ENCODE data around the gene ADRA2A.

ADRA2A gene

DNA sequence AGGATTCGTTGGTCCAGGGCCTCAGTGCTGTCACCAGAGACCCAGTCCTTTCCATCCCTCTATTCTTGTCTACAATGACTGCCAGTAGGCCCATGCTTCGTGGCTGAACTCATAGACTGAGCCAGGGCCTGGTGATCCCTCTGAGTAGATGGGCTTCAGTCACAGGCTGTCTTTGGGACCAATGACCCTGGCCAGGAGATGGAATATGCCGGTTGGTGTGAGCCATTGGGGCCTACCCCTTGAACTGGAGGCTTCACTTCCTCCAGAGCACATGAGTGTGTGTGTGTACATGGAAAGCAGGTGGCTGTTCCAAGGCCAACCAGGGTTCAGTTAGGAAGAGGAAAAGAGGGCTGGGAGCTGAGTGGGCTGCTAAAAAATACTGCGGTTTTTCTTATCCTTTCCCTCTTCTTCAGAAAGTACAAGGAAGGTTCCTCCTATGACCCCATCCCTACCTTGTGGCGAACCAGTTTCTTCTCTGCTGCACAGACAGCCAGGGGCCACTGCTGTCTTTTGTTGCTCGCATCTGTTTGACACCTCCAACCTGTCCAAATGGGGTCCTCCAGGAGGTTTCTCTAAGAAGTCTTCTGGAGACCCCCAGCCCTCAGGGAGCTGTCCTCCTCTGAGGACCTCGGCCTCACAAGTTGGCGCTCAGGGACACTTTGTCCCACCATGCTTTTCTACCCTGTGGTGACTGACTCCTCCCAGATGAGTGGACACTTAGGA is 36.6 kb downstream of the ADRA2A start:
- no peaks in the 10 kb centered on the region for H3K27me3 ChIP-seq (ENCODE audit: insufficient read depth, low read length)
- H3K4me1 ChIP-seq (ENCODE audit: insufficient read depth, low read length): no peaks in the 10 kb centered on the region
- H3K9me3 ChIP-seq (ENCODE audit: insufficient read depth, low read depth, low read length): no peaks in the 10 kb centered on the region
- no peak overlapping the region for H3K9ac ChIP-seq (ENCODE audit: low read depth, low read length)
- H3K27ac ChIP-seq (ENCODE audit: low read depth, low read length): no peak overlapping the region
- WGBS: 94% methylated on average over 8 of the region's 8 CpGs
- H3K36me3 ChIP-seq (ENCODE audit: insufficient read depth, low read length): no peaks in the 10 kb centered on the region
- no peak overlapping the region for H3K4me3 ChIP-seq (ENCODE audit: low read length)

DNA sequence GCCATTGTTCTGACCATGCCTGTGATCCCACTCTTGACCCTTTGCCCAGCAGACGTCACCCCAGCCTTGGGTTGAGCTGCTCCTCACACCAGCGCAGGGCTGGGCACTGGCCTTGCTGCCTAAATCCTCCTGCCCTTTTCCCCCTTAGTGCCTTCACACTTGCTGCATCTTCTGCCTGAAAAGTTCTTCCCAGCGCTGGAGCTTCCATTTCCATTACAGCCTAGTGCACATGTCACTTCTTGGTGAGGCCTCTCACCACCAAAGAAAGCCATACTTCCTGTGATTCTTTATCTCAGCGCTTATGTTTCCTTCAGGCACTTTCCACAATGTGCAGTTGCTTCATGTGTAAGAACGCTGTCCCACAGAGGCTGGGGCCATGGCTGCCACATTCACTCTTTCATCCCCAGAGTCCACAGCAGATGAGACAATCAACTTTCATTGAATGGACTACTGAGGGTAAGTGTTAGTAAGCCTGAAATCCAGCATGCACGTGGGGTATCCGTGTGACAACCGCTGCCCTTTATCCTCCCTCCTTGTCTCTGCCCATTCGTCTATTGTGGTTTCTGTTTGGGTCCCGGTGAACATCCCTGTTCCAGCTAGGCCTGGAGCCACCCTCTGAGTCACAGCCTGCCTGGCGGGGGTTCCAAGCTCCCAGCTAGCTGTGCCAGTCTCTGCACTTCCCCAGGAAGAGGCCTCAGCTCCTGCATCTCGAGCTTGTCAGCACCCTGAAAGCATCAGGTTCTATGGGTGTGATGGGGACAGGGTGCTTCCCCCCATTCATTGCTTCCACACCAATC is 37.3 kb downstream of the ADRA2A start:
- no peak overlapping the region for H3K27ac ChIP-seq (ENCODE audit: low read depth, low read length)
- H3K4me3 ChIP-seq (ENCODE audit: low read length): no peak overlapping the region
- no peaks in the 10 kb centered on the region for H3K36me3 ChIP-seq (ENCODE audit: insufficient read depth, low read length)
- H3K9ac ChIP-seq (ENCODE audit: low read depth, low read length): no peak overlapping the region
- no peaks in the 10 kb centered on the region for H3K4me1 ChIP-seq (ENCODE audit: insufficient read depth, low read length)
- no peaks in the 10 kb centered on the region for H3K27me3 ChIP-seq (ENCODE audit: insufficient read depth, low read length)
- no peaks in the 10 kb centered on the region for H3K9me3 ChIP-seq (ENCODE audit: insufficient read depth, low read depth, low read length)
- 96% methylated on average over 12 of the region's 12 CpGs for WGBS

DNA sequence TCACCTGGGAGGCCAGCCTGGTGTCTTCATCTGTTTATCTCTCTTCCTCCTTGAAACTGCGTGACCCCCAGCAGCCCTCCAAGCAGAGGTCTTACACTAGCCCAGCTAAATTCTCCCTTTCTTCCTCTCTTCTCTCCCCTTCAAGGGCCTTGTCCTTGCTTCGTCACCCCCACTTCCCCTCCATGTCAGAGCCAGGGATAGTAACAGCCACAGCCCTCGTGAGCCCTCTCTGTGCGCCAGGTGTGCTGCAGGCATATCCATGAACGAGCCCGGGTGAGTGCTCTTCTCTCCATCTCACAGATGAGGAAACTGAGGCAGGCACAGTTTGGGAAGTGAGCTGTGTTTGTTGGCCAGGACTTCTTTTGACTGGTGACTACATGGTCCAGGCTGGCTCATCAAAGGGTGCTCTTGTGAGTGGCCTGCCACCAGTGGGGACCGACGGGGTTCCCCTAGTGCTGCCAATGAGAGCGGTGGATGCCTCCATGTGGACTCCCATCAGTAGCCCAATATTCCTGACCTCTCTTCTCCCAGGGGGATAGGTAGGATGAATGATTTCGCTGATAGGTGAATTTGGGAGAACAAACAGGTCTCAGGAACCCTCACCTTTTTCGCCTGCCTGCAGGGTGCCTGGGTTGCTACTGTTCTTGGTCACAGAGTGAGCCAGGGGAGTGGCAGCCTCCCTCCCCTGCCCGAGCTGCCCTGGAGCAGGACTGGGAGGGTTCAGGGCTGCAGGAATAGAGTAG is 38.1 kb downstream of the ADRA2A start:
- no peak overlapping the region for H3K27ac ChIP-seq (ENCODE audit: low read depth, low read length)
- H3K9me3 ChIP-seq (ENCODE audit: insufficient read depth, low read depth, low read length): no peaks in the 10 kb centered on the region
- H3K4me3 ChIP-seq (ENCODE audit: low read length): no peak overlapping the region
- no peaks in the 10 kb centered on the region for H3K27me3 ChIP-seq (ENCODE audit: insufficient read depth, low read length)
- no peaks in the 10 kb centered on the region for H3K4me1 ChIP-seq (ENCODE audit: insufficient read depth, low read length)
- 91% methylated on average over 12 of the region's 12 CpGs for WGBS
- H3K9ac ChIP-seq (ENCODE audit: low read depth, low read length): no peak overlapping the region
- H3K36me3 ChIP-seq (ENCODE audit: insufficient read depth, low read length): no peaks in the 10 kb centered on the region

DNA sequence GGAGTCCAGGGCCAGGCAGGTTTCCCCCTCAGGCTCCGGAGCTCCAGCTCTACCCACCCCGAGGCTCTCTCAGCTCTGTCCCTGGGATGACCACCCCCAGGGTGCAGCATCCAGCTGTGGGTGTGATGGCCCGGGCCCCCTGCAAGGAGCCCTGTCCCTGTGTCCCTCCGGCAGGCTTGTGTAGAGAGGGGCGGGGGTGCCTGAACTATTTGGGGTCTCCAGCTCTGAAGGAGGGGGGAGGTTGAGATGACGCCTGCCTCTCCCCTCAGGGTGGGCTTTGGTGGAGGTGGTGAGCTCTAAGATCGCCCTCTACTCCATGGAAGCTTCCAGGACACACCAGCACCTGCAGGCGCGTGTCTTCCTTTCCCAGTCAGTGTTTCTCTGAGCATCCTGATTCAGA is 39.4 kb downstream of the ADRA2A start:
- Histone ChIP-seq H3K9ac (ENCODE audit: low read depth, low read length) (no peak overlapping the region), H3K4me1 (ENCODE audit: insufficient read depth, low read length) (no peaks in the 10 kb centered on the region), H3K27me3 (ENCODE audit: insufficient read depth, low read length) (no peaks in the 10 kb centered on the region), H3K9me3 (ENCODE audit: insufficient read depth, low read depth, low read length) (no peaks in the 10 kb centered on the region), H3K36me3 (ENCODE audit: insufficient read depth, low read length) (no peaks in the 10 kb centered on the region), H3K4me3 (ENCODE audit: low read length) (no peak overlapping the region), H3K27ac (ENCODE audit: low read depth, low read length) (no peak overlapping the region)
- 87% methylated on average over 9 of the region's 9 CpGs for WGBS

DNA sequence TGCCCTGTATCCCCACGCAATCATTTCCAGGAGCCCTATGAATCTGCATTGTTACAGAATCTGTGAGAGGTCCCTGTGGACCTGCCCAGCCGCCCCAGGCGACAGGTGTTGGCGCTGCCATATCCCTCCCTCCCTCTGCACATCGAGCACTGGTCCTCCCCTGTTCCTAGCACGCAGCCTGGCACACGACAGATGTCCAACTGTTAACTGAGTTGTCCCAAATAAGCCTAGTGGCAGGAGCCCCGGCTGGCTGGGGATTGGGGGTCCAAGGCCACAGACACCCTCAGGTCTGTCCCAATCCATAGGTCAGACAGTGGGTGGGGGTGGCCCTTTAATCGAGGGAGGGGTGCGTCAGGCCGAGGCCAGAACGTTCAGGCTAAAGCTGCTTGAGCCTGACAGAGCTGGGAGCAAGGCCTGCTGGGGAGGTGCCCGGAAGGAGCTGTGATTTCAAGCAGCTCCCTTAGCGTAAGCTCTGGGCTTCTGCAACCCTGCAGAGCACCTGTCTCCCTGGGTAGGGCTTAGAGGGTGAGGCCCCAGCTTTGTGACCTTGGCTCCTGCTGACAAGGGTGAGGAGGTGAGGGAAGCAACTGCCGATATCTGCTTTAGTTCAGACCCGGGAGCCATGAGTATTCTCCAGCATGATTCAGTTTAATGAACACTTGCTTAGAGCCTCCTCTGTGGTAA is 40.1 kb downstream of the ADRA2A start:
- Histone ChIP-seq H3K27ac (ENCODE audit: low read depth, low read length) (no peak overlapping the region), H3K4me3 (ENCODE audit: low read length) (no peak overlapping the region)
- 81% methylated on average over 16 of the region's 16 CpGs for WGBS

DNA sequence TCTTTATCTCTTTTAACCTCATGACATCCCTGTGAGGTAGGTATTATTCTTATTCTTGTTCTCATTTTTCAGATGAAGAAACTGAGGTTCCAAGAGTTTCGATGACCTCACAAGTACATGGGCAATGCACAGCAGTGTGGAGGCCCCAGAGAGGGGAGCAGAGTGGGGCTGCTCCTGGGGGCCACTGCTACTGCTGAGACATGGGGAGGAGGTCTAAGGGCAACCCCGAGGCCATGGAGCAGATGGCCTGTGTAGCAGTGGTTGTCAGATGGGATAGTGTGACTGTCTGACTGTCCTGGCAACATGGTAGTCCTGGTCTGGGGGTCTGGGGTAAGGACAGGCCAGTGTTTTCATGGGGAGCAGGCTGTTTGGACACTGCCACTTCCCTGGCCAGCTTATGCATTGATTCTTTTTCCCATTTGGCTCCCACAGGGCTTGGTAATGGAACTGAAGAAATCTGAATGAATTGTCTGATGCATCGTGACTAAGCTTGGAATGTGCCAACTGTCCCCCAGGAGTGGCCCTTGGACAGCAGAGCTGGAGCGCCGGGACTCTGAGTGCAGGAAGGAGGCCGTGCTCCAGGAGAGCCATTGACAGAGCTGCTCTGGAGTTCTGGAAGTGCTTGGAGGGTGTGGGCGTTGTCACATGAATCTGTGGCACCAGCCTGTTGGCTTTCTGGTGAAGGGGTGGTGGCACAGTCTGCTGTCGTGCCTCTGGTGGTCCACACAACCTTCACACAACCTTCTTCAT is 40.9 kb downstream of the ADRA2A start:
- Histone ChIP-seq H3K4me1 (ENCODE audit: insufficient read depth, low read length) (no peaks in the 10 kb centered on the region), H3K9me3 (ENCODE audit: insufficient read depth, low read depth, low read length) (no peaks in the 10 kb centered on the region), H3K27me3 (ENCODE audit: insufficient read depth, low read length) (no peaks in the 10 kb centered on the region), H3K4me3 (ENCODE audit: low read length) (no peak overlapping the region), H3K36me3 (ENCODE audit: insufficient read depth, low read length) (no peaks in the 10 kb centered on the region), H3K27ac (ENCODE audit: low read depth, low read length) (no peak overlapping the region), H3K9ac (ENCODE audit: low read depth, low read length) (no peak overlapping the region)
- 96% methylated on average over 7 of the region's 8 CpGs for WGBS

More for the DNA sequence above, 40.1 kb downstream of the ADRA2A start:
- Histone ChIP-seq H3K36me3 (ENCODE audit: insufficient read depth, low read length) (no peaks in the 10 kb centered on the region), H3K4me1 (ENCODE audit: insufficient read depth, low read length) (no peaks in the 10 kb centered on the region), H3K9me3 (ENCODE audit: insufficient read depth, low read depth, low read length) (no peaks in the 10 kb centered on the region), H3K27me3 (ENCODE audit: insufficient read depth, low read length) (no peaks in the 10 kb centered on the region), H3K9ac (ENCODE audit: low read depth, low read length) (no peak overlapping the region)

DNA sequence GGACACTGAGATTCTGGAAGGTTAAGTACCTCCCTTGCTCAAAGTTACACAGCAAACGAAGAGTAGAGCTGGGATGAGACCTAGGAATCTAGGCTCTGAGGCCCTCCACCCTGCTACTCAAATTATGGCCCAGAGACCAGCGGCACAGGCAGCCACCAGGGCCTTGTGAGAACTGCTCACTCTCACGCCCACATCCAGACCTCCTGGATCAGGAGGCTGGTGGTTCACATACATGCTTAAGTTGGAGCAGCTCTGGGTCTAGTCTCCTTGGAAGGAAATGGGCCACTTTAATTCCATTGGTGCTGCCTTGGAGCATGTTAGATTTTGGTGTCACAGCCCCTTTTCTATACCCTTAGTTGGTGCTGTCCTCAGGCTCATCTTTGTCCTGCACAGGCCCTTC is 41.9 kb downstream of the ADRA2A start:
- 89% methylated on average over 3 of the region's 3 CpGs for WGBS
- no peak overlapping the region for H3K27ac ChIP-seq (ENCODE audit: low read depth, low read length)
- H3K9me3 ChIP-seq (ENCODE audit: insufficient read depth, low read depth, low read length): no peaks in the 10 kb centered on the region
- H3K4me3 ChIP-seq (ENCODE audit: low read length): no peak overlapping the region
- H3K27me3 ChIP-seq (ENCODE audit: insufficient read depth, low read length): no peaks in the 10 kb centered on the region
- H3K9ac ChIP-seq (ENCODE audit: low read depth, low read length): no peak overlapping the region
- no peaks in the 10 kb centered on the region for H3K36me3 ChIP-seq (ENCODE audit: insufficient read depth, low read length)
- no peaks in the 10 kb centered on the region for H3K4me1 ChIP-seq (ENCODE audit: insufficient read depth, low read length)

DNA sequence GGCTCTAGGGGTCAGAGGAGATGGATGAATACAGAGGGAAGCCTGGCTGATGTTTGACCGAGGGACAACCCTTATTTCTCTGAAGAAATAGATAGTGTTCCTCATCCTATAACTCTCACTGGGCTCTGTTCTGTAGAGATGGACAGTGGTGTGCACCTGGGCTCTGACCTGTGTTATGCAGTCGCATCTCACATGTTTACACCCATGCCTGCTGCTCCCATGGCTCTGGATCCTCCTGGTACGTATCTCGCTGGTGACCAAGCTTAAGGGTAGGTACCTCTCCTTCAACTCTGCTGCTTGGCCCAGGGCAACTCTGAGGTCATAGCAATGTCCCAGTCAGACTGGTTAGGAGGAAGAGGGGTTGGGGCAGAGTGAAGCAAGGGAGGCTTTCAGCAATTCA is 42.8 kb downstream of the ADRA2A start:
- 96% methylated on average over 3 of the region's 4 CpGs for WGBS
- Histone ChIP-seq H3K27me3 (ENCODE audit: insufficient read depth, low read length) (no peaks in the 10 kb centered on the region), H3K36me3 (ENCODE audit: insufficient read depth, low read length) (no peaks in the 10 kb centered on the region), H3K4me3 (ENCODE audit: low read length) (no peak overlapping the region), H3K9ac (ENCODE audit: low read depth, low read length) (no peak overlapping the region), H3K9me3 (ENCODE audit: insufficient read depth, low read depth, low read length) (no peaks in the 10 kb centered on the region), H3K4me1 (ENCODE audit: insufficient read depth, low read length) (no peaks in the 10 kb centered on the region), H3K27ac (ENCODE audit: low read depth, low read length) (no peak overlapping the region)

DNA sequence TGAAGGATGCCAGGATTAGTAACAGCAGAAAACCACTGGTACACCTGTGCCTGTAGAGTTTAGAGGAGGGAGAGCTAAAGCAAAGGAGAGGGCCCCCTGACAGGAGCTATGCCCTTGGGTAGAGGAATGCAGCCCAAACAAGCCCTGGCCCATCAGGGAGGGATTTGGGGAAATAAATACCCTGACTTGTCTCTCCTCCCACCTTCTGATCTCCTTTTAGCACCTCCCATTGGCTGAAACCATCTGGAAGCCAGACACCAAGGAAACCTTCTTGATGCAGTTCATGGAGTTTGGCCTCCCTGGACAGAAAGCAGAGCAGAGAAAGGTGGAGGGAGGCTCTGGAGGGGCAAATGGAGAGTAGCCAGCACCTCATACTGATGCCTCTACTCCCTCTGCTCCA is 45.3 kb downstream of the ADRA2A start:
- Histone ChIP-seq H3K4me1 (ENCODE audit: insufficient read depth, low read length) (no peaks in the 10 kb centered on the region), H3K4me3 (ENCODE audit: low read length) (no peak overlapping the region), H3K36me3 (ENCODE audit: insufficient read depth, low read length) (no peaks in the 10 kb centered on the region), H3K27ac (ENCODE audit: low read depth, low read length) (no peak overlapping the region), H3K27me3 (ENCODE audit: insufficient read depth, low read length) (no peaks in the 10 kb centered on the region), H3K9ac (ENCODE audit: low read depth, low read length) (no peak overlapping the region), H3K9me3 (ENCODE audit: insufficient read depth, low read depth, low read length) (no peaks in the 10 kb centered on the region)

DNA sequence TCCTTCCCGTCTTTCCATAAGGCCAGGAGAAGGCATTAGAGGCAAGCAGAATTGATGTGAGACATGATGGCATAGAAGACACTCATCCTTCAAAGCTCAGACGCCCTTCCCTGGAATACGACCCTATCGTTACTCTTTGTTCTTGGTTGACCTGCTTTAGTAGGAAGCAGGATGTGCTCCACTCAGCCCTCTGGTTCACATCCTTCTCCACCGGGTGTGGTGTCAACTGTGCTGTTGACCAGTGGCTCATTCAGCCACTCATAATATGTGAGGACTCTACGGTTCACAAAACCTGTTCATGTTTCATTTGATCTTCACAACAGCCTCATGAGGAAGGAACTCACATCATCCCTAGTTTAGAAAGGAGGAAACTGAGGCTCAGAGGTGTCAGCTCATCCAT is 47.1 kb downstream of the ADRA2A start:
- no peaks in the 10 kb centered on the region for H3K36me3 ChIP-seq (ENCODE audit: insufficient read depth, low read length)
- H3K4me1 ChIP-seq (ENCODE audit: insufficient read depth, low read length): no peaks in the 10 kb centered on the region
- no peak overlapping the region for H3K9ac ChIP-seq (ENCODE audit: low read depth, low read length)
- no peak overlapping the region for H3K27ac ChIP-seq (ENCODE audit: low read depth, low read length)
- H3K9me3 ChIP-seq (ENCODE audit: insufficient read depth, low read depth, low read length): no peaks in the 10 kb centered on the region
- H3K27me3 ChIP-seq (ENCODE audit: insufficient read depth, low read length): no peaks in the 10 kb centered on the region
- WGBS: 97% methylated on average over 6 of the region's 6 CpGs
- no peak overlapping the region for H3K4me3 ChIP-seq (ENCODE audit: low read length)
